RPMI7951 (cell line): ENCODE measurements around the gene SEMA6A. TPM values are rescaled to one million over a fixed set of nuclear protein-coding genes. Genes with fewer than 3 reads are reported as not detected.

ENCODE experiments used
- DNase-seq: peaks from one replicate; pipeline ENCODE4 v3.0.0-alpha.2; 2012; ENCODE audit warnings: low read depth
- total RNA-seq: library from RNA; depleted of rRNA; stranded (reverse); fragments of >200 nt; shearing (Covaris generic); gene quantifications from 2 replicates; pipeline ENCODE4 v1.2.3, GENCODE V29; 2014

SEMA6A gene
- total RNA-seq, 1 experiment from 2014 or later: 0.12 TPM

- no peak for DNase-seq
Measured at GRCh38 chr5:116409591-116410296, 164.9 kb downstream of the SEMA6A start.

- DNase-seq: no peak
Measured at GRCh38 chr5:116406306-116407041, 168.1 kb downstream of the SEMA6A start.

GRCh38 chr5:116404792-116405191 lies 169.8 kb downstream of the SEMA6A start:
- DNase-seq: no peak

- no peak for DNase-seq
Measured at GRCh38 chr5:116404016-116404415, 170.6 kb downstream of the SEMA6A start.

DNA sequence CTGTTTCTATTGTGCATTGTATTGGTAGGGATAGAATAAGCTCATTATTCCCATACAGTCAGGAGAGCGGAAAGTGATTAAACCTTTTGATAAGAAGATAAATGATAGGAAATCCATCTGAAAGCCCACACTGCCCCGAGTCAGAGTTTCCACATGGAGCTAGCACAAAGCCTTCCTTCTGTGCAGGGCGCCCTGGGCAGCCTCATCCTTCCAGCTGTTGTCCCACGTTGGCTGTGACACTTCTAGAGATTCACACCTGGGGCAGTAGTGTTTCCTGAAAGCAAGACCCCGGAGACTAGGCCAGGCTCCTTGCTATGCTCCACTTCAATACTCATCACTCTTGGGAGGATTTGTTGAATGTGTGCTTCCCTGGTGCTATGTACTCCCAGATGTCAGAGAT lies 172.4 kb downstream of the SEMA6A start:
- no peak for DNase-seq

GRCh38 chr5:116401576-116401975 lies 173.0 kb downstream of the SEMA6A start:
- DNase-seq: no peak

GRCh38 chr5:116396476-116397099 lies 178.0 kb downstream of the SEMA6A start:
- DNase-seq: no peak

GRCh38 chr5:116395631-116396203 lies 178.9 kb downstream of the SEMA6A start:
- DNase-seq: no peak

GRCh38 chr5:116395226-116395625 lies 179.4 kb downstream of the SEMA6A start:
- no peak for DNase-seq

DNA sequence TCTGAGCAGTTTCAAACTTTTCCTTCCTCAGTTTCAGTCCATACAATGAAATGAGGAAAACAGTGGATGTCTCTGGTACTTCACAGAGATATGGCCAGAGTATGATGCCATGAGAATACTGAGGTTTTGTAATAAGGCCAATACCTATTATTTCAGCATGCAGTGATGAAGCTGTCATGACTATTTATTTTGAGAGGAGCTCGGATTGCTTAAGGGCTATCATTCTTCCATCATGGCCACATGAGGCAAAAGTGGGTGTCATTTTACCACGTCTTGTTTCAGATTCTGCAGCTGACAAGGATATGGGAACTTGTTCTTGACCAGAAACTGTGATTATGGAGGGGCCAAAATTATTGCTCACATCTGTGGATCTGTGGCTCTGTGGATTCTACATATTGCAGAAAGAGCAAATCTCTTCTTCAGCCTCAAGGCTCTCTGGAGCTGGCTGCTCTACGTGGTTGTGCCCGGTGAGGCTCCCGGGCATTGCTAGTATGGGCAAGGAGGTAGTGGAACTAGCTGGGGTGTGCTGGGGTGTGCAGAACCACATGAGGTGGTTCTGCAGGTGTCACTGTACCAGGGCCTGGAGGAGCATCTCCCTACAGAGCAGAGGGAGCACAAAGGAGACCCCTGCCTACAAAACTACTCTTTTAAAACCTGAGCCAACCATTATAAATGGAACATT lies 180.3 kb downstream of the SEMA6A start:
- DNase-seq: no peak
